HG02970 (cell line): Measurements from ENCODE around the gene SULT4A1.

Experiments used
- ATAC-seq: cut with Tn5 transposase; IDR thresholded peaks from one replicate; pipeline ENCODE4 v1.9.1; 2021; ENCODE audit warnings: mild to moderate bottlenecking, moderate library complexity, moderate number of reproducible peaks; ENCODE audit not compliant: unreplicated experiment, low FRiP score

SULT4A1 gene

DNA sequence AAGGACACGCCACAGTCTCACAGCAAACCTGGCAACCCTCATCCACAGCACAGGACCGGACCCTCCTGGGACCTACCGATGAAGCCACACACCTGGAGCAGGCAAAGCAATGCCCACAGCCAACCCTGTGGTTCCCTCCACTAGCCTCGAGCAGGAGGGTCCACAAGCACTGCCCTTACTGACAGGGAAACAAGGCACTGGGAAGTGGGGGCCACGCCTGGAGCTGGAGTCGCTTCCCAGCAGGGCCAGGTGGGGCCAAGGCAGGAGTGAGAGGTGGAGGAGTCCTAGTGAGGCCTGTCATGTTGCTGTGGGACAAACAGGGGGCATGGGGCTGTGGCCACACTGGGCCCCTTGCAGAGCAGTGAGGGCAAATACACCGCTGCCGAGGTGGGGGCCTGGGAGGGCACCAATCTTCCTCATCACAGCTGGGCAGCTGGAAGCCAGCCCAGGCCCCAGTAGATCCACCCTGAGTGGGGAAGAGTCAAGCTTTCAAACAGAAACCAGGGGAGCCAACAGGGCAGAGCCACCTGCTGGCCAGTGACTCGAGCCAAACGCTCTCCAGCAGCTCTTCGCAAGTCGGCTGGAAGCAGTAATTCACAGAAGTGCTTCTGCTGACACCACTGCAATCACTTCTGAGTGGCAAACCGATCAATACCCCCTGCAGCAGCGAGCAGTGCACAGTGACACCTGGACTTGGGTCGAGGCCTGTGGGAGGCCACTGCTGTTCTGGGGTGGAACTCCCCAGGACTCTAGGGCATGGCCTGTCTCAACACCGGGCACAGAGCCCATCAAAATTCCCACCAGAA is 13.7 kb downstream of the SULT4A1 start:
- ATAC-seq: no peak

DNA sequence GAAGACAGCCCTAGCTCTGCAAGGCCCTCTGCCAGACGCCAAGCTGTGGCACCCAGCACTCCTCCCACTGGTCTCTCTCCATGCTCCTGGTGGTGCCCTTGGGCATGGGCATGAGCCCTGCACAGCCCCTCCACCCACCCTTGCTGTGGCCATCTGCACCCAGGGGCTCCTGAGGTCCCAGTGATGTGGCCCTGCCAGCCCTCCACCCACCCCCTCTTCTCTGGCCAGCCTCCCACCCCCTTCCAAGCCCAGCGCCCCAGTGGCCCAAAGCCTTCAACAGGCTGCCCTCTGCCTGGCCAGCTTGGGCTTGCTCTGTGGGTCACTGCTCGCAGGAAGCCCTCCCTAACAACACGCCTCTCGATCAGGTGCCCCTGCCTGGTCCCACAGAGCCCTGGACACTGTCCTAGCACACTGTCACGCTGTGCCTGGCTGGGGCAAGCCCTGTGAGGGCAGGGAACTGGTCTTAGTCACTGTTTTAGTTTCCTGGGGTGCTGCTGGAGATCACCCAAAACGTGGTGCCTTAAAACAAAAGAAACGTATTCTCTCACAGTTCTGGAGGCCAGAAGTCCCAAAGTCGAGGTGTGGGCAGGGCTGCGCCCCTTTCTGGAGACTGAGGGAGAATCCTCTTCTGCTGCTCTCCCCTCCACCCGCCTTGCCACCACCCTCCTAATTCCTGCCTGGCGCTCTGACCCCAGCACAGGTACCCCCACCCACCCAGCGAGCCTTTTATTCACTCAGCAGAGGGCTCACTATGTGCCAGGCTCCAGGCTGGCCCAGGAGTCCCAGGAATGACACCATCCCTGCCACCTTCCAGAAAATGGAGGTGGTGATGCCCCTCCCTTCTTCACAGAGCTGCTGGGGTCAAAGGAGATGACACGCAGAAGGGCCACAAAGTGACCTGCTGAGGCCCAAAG is 14.7 kb downstream of the SULT4A1 start:
- no peak for ATAC-seq

DNA sequence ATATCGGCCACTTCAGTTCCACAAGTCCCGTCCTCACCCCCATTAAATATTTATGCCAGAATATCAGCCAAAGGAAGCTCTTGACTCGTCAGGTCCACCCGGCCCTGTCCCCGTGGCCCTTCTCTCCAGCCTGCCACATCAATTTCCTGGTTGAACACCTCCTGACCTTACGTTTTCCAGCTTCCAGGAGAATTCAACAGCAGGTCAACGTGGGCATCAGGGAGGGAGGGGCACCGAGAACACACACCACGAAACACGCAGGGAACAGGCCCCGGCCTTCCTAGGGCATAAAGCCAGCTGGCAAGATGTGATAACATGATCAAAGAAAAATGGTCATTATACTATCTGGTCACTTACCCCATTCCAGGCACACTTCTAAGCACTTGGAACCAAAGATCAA is 15.3 kb downstream of the SULT4A1 start:
- no peak for ATAC-seq

DNA sequence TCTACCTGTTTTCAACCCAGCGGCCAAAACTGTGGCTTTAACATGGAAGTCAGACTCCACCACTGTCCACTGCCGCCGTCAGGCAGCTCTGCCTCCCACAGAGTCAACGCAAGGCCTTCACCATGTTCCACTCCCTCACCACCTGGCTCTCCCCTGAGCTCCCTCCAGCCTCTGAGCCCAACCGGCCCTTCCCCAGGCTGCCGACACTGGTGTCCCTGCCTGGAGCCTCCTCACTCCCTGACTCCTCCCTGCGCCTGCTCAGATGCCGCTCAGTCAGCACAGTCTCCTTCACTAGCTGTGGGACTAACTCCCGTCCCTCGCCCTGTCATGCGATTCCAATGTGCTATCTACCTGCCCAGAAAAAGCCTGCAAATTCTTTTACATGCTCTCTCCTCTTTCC is 16.3 kb downstream of the SULT4A1 start:
- ATAC-seq: no peak

DNA sequence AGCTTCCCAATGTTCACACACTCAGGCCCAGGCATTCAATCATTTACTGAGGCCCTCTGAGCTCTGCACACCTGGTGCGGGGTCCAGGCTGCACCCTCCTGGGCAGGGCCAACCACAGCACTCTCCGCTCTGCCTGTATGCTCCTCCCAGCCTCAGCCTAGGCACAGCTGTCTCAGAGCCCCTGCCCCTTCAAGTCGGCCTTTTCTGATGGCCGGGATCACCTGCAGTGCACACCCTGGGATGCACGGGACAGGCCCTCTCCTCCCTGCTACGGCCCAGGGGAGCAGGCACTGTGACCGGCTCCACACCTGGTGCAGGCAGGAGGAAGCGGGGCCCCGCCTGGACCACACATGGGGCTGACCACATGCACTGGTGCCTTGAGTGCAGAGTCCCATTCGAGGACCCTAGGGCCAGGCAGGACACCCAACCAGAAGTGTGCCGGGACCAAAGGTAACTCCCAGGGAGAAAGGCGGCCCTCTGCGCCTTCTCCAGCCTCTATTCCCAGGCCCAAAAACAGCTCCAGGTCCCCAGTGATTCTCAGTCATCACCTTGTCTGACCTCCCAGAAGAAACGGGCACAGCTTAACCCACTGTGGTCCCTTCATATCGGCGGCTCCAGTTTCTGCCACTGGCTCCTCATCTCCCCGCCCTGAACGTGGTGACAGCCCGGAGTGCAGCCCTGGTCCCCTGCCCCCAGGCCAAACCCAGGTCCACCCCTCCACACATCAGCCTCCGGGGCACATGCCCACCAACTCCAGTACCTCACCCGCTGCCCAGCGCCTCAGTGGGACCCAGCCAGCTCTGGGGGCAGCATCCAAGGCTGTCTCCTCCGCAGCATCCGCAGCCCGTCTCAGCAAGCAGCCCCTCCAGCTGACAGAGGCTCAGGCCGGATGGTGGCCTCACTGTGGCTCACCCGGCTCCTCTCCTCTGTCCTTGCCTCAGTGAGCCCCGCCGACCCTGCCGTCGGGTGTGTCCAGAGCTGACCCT is 17.5 kb downstream of the SULT4A1 start:
- ATAC-seq: no peak

DNA sequence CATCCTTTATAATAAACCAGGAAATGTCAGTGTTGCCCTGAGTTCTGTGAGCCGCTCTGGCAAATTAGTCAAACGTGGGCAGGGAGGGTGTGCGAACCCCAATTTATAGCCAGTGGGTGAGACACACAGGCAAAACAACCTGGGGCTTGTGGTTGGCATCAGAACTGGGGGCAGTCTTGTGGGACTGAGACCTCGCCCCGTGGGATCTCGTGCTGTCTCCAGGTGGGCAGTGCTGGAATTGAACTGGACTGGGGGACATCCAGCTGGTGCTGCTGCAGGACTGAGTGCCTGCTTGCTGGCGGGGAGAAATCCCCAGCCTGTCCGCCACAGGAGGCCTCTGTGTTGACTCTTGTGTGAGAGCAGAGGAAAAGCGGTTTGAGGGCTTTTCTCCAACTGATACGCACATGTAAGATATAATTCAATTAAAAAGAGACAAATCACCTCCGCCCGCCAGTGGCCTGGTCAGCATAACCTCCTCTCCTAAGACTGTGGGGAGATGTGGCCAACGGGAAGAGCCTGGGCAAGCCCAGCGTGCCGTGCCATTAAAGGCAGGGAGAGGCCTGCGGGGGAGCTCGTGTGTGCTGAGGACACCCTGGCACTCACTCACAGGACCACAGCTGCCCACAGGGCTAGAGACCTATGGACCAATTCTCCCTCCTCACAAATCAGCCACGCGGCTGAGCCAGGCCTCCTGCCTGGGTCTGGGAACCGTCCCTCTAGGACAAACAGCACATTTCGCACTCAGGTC is 18.4 kb downstream of the SULT4A1 start:
- no peak for ATAC-seq

DNA sequence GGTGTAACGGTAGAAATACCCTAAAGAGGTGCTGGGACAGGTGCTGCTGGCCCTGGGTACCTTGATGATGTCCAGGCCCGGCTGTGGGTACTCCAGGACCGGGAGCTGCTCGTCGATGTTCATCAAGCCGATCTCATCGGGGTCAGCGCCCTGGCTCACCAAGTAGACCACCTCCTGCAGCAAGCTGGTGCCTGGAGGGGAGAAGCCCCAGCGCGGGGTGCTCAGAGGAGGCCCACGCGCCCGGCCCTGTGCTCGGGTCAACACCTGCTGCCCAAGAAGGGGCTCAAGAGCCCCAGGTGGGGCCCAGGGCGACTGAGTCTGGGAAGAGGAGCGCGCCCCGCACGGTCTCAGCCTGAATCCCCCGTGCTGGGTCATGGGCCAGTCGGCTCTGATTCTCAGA is 20.6 kb downstream of the SULT4A1 start:
- ATAC-seq: no peak

DNA sequence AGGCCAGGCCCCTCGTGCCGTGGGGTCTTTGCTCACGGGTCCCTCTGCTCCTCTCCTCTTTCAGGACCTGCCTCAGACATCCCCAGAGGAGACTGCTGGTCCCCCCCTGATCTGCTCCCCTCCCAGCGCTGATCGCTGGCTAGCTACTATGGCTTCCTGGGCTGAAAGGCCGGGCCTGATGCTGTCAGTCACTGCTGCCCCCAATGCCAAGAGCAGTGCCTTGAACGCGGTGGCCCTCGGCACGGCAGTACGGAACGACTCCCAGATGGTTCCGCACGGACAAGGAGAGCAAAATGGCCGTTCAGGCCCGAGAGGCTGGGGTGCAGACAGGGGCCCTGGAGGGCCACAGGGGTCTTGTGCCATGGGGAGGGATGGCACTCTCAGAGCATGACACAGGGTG is 21.5 kb downstream of the SULT4A1 start:
- no peak for ATAC-seq

DNA sequence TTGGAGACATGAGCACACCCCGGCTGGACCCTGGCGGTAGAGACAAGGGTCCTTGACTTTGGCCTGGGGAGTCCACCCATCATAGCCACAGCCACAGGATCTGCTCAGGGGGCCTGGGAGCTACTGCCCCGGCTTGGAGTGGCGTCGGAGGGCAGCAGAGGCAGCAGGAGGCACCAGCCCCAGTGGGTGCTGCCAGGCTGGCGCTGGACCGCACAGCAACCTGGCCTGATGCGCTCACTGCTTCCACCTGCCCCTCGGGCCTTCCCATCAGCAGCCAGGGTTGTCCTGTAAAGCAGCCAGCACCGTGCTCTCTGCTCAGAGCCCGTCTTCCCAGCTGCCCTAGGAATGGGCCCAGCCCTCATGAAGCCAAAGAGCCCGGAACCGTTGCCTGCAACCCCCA is 21.9 kb downstream of the SULT4A1 start:
- no peak for ATAC-seq

DNA sequence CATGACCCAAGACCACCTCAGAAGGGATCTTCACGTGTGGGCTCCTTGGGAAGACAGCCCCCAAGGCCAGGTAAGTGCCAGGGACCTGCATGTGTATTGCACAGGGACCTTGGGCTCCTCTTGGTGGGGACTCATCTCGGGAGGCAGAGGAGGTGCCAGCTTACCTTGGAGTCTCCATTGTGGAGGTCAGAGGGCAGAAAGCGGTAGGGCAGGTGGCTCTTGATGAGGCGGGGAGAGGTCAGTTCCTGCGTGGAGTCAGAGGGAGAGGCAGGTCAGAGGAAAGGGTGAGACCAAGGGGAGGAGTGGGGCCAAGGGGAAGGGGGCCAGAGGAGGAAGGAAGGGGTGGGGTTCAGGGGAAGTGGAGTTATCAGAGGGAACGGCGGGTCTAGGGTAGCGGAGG is 22.5 kb downstream of the SULT4A1 start:
- ATAC-seq: no peak

DNA sequence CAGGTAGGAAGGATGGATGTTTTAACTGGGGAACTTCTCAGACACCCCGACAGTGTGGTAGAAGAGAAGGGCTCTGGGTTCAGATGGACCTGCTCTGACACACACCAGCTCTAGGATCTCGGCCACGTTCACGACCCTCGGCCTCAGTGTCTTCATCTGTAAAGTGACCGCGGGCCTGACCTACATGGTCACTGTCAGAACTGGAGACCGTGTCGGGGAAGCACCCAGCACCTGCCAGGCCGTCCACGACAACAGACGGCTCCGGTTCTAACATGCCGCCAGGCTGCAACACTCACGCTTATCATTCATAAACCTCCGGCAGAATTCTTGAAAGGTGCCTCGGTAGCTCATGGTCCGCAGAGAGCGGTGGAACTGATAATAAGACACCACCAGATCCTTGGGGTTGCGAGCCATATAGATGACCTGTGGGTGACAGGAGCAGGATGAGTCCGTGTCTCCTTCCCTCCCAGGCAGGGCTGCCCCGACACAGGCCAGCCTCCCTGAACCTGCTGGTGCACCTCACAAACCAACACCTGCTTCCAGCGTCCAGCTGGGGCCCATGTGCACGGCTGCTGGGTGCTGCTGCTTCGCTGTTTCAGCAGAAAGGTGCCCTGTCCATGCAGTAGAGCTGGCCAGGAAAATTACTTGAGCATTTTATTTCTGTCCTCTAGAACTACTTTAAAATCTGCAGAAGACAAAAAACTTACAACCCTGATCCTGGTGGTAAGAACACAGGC is 23.6 kb downstream of the SULT4A1 start:
- no peak for ATAC-seq

DNA sequence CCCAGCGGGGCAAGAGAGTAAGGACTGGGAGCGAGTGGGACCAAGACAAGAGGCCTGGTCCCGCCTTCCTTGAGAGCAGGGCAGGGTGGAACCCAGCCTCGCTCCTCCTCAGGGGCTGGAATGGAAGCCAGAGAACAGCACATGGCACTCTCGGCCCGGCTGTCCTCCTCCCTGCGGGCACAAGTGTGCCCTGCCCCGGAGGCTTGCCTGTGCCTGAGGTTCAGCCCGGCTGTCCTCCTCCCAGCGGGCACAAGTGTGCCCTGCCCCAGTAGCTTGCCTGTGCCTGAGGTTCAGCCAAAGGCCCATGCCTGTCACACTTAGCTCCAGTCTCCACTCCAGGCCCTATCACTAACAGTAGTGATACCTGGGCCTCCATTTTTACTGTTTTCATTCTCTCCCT is 24.2 kb downstream of the SULT4A1 start:
- ATAC-seq: no peak

DNA sequence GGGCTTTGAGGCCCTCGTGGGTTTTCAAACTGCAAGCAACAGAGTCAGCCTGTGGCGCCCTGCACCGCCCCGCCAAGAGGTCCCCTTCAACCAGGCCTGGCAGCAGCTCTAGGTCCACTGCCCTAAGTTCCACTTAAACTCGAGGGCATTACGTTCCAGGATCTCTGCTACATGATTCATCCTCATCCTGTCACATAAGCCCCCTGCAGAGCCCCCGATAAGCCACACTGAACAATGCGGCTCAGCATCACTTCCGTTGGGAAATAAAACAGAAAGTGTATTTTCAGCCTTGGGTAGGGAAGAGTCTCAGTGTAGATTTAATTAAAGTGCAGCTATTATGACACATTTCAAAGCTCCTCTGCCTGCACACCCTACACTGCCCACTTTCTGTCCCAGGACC is 24.6 kb downstream of the SULT4A1 start:
- ATAC-seq: no peak

DNA sequence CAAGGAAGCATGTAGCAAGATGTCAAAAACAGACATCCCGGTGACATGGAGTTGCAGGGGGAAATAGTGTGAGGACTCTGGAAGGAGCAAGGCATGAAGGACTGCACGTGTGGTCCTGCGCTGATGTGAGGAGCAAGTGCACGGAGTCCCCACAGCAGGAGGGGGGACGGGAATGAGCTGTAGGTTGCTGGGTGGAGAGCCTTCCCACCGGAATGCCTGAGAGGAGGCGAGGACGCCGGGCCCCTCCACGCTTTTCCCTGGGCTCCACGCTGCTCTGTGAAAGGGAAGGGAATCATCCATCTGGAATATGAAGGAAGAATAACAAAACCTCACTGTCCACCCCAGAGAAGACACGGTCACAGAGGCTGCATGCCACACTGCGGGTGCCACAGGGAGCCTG is 26.6 kb downstream of the SULT4A1 start:
- no peak for ATAC-seq

DNA sequence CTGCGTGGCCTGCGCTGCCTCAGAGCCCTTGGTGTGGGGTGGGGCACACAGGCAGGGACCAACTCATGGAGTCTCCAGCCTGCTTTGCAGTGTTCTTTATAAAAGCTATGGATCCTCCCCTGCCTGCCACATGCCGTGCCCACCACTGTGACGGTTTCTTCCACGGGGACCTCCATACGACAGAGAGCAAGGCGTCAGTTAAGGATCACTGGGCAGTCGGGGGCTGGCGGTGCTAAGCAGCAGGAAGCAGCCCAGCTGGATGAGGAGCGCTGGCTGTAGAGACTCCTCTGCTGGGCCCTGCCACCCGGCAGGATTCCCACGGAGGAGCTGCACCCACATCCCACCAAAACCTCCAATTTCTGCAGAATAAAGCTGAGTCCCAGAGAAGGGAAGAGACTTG is 27.1 kb downstream of the SULT4A1 start:
- ATAC-seq: no peak

DNA sequence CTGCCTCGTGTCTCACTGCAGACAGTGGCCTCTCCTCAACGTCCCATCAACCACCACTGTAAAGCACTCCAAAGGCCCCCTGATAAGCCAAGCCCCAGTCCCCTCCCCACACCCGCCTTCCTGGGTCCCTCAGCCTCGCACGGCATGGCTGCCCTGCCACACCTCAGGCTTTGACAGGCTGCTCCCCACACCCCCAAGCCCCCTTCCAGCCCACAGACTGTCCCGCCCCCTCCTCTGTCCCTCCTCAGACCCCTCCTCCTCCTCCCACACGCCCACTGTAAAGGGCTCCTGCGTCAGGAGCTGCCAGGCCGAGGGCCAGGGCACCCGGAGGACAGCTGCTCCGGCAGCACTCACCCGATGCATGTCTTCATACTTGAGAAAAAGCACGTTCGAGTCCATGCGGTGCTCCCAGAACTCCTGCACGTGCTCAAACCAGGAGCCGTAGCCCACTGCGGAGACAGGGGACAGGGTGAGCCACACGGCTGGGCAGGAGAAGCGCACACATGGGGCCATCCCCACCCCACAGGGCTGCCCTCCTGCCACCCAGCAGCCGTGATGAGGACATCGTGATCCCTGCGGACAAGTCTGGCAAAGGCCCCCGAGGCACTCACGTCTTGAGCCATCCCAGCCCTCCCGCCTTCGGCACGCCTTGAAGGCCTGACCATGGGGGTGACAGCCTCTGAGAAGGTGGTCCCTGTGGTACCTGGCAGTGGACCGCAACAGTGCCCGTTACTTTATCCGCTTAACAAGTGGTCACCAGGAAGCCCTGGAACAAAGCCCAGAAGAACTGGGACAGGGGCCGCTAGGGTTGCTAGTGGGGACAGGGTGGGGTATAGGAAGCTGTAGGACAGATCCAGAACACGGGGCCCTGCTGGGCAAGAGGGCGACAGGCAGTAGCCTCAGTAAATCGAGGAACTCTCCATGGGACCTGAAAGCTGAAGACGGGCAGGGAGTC is 28.8 kb downstream of the SULT4A1 start:
- no peak for ATAC-seq

DNA sequence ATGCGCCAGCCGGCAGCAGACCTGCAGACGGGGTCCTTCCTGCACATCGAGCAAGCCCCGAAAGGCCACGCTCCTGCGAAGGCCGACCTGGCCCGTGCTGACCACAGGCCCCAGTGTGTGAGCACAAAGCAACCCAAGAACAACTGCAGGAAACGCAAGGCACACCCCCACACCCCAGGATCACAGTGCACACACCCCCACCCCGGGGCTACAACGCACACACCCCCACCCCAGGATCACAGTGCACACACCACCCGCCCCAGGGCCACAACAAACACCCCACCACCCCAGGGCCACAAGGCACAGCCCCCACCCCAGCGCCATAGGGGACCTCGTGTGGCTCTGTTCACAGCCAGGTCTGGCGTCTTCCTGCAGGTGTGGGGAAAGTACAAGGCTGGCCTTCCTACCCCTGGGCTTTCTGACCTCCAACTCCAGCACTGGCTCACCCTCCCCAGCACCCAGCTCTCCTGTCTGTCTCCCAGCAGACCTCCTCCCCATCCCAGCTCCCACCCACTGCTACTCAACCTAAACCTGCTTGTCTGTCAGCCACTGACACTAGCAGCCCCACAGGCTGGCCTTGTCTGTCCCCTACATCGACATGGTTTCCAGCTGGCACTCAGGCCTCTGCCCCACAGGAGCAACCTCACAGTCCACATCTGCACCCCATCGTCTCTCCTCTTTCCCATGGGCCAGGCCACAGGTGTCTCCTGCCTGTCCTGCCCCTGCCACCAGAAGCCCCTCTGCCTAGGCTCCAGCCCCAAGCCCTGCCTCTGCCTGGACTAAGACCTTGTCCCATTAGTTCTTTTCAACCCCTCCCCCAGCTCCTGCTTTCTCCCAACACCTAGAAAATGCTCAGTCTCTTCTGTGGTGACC is 29.7 kb downstream of the SULT4A1 start:
- ATAC-seq: no peak
